ENCODE data around the gene WDFY1. TPM values are rescaled to one million over a fixed set of nuclear protein-coding genes. Genes with fewer than 3 reads are reported as not detected.

The WDFY1 gene
- total RNA-seq (2014; rRNA removed) = 45.5 and 48.6 TPM in 2 replicates
- polyA plus RNA-seq (2012) = 16.3 TPM

- peak; percentile 81 for DNase-seq (ENCODE audit: low read depth)
These were observed at the start of gene WDFY1 for GRCh38 chr2:223944703-223945531. TSS of gene WDFY1 (minus strand) at chr2:223945335. CDS start at chr2:223945284, 51 bp downstream.

DNA sequence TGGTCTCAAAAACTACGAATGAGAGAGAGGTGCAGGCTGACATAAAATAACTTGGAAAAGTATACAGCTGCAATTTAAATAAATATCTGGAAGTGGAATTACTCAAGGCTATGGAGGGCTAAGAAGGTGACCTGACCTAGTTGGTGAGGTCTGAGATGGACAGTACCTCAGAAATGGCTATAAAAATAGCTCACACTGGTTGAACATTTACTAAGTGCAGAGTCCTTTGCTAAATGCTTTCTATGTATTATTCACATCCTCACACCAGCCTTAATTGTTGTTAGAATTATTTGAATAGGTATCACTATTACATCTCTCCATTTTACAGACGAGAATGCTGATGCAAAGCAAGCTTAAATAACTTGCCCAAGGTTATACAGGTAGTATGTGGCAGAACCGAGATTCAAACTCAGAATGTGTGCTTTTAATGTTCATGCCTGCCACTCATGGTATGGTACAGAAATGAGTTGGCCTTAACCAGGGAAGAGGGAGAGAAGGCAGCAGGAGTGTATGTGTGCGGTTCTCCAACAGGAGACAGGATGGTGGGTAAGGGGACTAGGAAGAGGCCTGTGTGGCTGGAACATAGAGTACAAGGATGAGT lies 49.5 kb upstream of the WDFY1 start:
- no peak for DNase-seq (ENCODE audit: low read depth)

DNA sequence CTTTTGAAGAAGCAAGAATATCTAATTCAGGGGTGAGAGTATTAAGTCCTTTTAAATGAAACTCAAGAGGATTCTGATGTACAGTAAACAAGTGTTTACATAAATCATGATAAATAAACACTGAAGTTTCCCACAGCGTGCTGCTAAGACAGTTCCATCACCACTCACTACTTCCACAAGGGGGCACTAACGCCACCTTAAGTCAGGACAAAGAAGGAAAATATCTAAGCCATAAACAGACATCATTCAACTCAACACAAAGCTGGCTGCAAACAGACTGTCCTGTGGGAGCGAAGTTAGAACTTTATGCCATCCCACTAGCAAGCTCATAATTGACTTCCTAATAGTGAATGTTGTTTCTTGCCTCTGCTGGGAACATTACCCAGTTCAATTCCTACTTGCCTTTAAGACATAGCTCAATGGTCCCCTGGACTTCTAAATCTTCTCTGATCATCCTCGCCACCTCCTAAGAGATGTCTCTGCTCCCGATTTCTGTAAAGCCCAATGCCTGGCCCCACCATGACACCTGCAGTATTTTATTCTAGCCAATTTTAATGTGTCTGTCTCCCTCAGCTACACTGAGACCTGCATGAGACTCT lies 48.6 kb upstream of the WDFY1 start:
- peak; percentile 74 for DNase-seq (ENCODE audit: low read depth)

DNA sequence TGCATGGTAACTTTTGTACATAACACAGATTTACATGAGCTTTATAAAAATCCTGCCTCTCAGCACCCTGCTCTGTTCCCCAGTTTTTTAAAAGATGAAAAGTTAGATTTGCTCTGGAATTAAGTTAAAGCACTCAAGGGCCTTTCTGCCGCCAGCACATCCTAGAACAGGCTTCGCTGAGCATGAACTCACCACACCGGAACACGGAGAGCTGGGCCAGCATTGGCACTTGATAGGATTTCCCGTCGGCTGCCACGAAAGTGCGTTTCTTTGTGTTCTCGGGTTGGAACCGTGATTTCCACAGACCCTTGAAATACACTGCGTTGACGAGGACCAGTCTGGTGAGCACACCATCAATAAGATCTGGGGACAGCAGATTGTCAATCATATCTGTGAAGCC lies 46.5 kb upstream of the WDFY1 start:
- no peak for DNase-seq (ENCODE audit: low read depth)

DNA sequence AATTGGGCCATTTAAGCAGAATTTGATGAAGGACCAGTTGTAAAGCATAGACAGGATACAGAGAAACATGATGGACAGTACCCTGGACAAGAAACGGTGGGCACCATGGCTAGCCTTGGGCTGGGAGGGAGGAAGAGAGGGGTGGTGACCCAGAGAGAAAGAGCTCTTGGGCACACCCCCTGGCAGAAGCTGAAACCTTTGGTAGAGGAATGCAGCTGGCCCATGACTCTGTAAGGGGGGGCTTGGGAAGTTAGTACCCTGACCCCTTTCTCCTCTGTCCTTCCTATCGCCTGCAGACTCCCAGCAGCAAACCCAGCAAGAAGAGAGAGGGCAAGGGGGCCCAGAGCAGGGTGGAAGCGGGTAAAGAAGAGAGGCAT lies 44.7 kb upstream of the WDFY1 start:
- no peak for DNase-seq (ENCODE audit: low read depth)

- DNase-seq (ENCODE audit: low read depth) = no peak
These were observed 44.2 kb upstream of the WDFY1 start for GRCh38 chr2:223989206-223989855.

GRCh38 chr2:223981241-223981640 lies 36.1 kb upstream of the WDFY1 start:
- DNase-seq (ENCODE audit: low read depth) = no peak

DNA sequence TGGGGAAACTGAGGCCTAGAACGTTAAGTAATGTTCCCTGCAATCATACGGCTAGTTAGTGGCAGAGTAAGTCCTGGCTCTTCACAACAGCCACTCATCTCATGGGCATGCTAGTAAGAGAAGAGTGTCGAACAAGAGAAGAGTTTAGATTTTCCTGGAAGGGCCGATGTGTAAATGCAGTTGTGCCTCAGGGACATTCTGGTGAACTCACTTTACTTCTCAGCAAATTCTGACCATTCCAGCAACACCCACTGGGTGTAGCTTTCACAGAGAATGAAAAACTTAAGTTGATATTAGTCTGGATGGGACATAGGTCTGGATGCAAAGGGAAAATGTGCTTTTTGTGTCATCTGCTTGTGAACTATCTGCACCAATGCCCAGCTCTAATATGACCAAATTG lies 35.7 kb upstream of the WDFY1 start:
- no peak for DNase-seq (ENCODE audit: low read depth)

DNA sequence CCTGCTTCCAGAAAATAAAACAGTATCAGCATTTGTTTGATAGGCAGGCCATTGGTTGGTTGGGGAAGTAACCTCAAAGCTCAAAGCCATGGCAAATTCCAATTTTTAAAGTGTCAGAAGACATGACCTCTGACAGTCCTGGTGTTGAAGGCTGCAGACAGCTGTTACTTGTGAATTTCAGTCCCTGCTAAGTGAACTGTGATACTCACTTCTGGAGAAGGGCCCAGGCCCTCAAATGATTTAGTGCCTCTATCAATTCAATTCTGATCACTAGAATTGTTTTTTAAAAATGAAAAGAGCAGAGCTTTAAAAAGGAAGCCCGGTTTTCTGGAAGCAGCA lies 35.2 kb upstream of the WDFY1 start:
- DNase-seq (ENCODE audit: low read depth) = peak; percentile 68

DNA sequence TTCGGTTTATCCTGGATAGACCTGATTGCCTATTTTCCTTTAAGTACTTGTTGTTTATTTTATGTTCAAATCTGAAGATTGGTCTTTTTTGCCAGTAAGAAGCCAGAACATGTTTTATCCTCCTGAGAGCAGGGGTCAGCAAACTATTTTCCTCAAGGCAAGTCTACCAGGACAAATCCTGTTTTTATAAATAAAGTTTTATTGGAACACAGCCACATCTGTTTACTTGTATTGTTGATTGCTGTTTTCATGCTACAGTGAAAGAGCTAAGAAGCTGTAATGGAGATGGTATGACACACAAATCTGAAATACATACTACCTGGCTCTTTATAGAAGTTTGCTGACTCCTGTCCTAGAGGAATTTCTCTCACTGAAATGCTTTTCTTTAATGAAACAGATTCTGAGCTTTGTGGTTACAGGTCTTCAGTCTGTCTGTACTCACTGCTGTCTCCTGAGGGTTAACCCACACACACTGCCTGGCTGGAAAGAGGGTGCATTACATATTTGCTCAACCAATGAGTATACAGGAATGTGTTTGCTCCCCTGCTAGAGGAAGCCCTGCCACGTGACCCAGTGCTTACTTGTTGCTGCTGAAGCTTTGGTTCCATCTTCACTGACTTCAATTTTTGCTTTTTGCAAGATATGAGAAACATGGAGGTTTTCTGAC lies 34.7 kb upstream of the WDFY1 start:
- DNase-seq (ENCODE audit: low read depth) = peak; percentile 82

DNA sequence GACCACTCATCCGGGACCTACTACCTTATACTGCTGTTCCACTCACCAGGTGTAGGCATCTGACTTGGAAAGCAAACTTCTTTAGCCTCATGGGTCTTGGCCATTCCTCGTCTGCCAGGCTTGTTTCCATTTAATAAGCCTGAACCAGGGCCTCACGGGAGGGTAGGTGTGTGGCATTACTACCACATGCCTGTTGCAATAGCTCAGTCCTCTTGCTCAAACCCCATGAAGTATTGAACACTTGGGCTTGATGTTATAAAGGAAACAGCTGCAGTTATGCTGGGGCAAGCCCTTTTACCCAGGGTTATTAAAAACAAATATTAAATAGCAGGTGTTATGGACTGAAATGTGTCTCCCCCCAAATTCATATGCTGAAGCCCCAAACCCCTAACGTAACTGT lies 33.3 kb upstream of the WDFY1 start:
- no peak for DNase-seq (ENCODE audit: low read depth)

- peak; percentile 76 for DNase-seq (ENCODE audit: low read depth)
These were observed 31.6 kb upstream of the WDFY1 start for GRCh38 chr2:223976635-223977226.

GRCh38 chr2:223973606-223974005 lies 28.5 kb upstream of the WDFY1 start:
- DNase-seq (ENCODE audit: low read depth) = no peak

DNA sequence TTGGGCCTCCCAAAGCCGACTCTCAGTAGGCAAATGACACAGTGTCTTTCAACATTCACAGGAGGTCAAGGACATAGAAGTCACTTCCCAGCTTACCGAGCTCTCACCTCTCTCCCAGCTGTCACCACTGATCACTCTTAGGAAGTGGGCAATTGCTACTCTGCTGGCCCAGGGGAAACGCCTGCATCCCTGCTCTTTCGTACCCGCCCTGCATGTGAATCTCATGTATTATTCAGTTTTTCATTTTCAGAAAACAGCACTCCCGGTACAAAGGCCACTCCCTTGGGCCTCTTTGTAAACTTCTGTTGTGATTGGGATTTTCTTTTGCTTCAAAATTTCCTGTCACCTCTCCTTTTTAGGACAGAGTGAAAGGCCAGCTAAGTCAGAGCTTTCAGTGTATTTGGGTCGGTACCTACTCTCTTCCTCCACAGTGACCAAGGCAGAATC lies 27.5 kb upstream of the WDFY1 start:
- no peak for DNase-seq (ENCODE audit: low read depth)

- no peak for DNase-seq (ENCODE audit: low read depth)
These were observed 26.6 kb upstream of the WDFY1 start for GRCh38 chr2:223971731-223972130.

DNA sequence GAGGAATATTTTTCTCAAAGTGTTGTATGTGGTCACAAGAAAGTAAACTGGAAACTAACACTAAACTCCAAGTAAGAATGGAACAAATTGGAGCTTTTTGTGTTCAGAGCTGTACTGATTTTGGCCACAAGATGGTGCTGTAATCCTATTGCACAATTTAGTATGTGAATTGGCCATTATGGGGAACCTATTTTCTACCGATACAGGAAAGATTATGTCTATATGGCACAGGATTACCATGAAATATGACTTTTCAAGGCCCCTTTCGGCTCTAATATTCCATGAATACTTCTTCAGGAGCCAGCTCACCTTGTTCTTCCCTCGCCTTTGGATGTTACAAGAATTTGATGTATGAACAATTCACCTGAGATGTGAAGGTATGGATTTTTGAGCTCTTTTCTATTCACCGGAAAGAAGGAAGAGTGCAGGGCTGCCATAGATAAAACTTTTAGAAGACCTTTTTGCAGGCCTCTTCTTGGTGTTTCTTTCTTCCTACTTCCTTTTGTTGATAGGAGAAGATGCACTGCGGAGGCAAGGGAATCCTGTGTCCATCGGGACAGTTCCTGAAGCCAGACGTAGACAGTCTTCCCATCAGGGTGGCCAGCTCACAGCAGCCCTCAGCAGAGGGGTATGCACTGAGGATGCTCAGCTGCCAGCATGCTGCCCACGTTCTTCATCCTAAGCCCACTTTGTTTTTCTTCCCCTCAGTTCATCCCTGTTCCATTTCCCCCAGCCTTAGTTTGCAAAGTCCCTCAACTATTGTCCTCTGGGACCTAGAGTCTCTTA lies 25.4 kb upstream of the WDFY1 start:
- DNase-seq (ENCODE audit: low read depth) = peak; percentile 60

- peak; percentile 20 for DNase-seq (ENCODE audit: low read depth)
These were observed 24.7 kb upstream of the WDFY1 start for GRCh38 chr2:223969856-223970255.

DNA sequence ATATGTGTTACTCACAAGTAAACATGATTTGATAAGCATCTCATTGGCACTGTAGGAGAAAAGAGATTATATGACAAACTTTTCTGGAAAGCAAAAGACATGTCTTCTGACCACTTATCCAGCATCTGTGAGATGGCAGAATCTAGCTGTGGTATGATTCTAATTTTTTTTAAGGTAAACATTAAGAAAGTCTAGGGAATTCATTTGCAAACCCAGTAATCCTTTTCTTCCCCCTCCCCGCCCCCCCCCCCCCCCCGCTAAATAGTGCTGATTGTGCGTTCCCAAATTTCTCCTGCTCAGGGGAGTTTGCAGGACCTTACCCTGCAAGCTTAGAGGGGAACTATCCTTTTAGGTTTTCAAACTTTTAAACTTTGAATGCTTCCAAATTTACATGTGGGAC lies 24.2 kb upstream of the WDFY1 start:
- DNase-seq (ENCODE audit: low read depth) = no peak

- peak; percentile 62 for DNase-seq (ENCODE audit: low read depth)
These were observed 22.8 kb upstream of the WDFY1 start for GRCh38 chr2:223967981-223968380.

- no peak for DNase-seq (ENCODE audit: low read depth)
These were observed 14.6 kb upstream of the WDFY1 start for GRCh38 chr2:223959688-223960087.
